Stimulated activated CD8-positive, alpha-beta memory T cell treated with anti-CD3 and anti-CD28 coated beads, Interleukin-12 subunit alpha, Interleukin-12 subunit beta, amount 100 ng/mL, for 1 hour (primary cell): ENCODE data around the gene KRTAP5-4.
"Not testable (repeated sequence)": the region's sequence is repeated elsewhere in the genome, so short reads cannot be mapped to it uniquely, and the experiment has no call there.

Experiments
- DNase-seq: peaks from one replicate; pipeline ENCODE4 v3.0.0-alpha.2; 2020; ENCODE audit warnings: low read depth

The KRTAP5-4 gene, protein sequence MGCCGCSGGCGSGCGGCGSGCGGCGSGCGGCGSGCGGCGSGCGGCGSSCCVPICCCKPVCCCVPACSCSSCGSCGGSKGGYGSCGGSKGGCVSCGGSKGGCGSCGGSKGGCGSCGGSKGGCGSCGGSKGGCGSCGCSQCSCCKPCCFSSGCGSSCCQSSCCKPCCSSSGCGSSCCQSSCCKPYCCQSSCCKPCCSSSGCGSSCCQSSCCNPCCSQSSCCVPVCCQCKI

GRCh38 chr11:1622086-1622485, at the start of gene KRTAP5-4:
TSS of gene KRTAP5-4 (minus strand) at chr11:1622138. CDS start at chr11:1622093, 45 bp downstream.
- no peak for DNase-seq

GRCh38 chr11:1671658-1672057, 49.7 kb upstream of the KRTAP5-4 start:
- DNase-seq = no peak

DNA sequence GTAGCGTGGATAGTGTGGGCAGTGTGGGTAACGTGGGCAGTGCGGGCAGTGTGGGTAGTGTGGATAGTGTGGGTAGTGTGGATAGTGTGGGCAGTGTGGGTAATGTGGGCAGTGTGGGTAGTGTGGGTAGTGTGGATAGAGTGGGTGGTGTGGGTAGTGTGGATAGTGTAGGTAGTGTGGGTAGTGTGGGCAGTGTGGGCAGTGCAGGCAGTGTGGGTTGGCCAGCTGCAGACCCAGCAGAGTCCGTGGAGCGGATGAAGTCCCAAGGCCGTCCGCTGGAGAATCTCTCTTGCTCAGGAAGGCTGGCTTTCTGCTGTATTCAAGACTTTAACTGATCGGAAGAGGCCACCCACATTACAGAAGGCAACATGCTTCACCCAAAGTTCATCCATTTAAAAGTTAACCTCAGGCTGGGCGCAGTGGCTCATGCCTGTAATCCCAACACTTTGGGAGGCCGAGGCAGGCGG, 49.0 kb upstream of the KRTAP5-4 start:
- DNase-seq = no peak

GRCh38 chr11:1670457-1670856, 48.5 kb upstream of the KRTAP5-4 start:
- not testable (repeated sequence) for DNase-seq

DNA sequence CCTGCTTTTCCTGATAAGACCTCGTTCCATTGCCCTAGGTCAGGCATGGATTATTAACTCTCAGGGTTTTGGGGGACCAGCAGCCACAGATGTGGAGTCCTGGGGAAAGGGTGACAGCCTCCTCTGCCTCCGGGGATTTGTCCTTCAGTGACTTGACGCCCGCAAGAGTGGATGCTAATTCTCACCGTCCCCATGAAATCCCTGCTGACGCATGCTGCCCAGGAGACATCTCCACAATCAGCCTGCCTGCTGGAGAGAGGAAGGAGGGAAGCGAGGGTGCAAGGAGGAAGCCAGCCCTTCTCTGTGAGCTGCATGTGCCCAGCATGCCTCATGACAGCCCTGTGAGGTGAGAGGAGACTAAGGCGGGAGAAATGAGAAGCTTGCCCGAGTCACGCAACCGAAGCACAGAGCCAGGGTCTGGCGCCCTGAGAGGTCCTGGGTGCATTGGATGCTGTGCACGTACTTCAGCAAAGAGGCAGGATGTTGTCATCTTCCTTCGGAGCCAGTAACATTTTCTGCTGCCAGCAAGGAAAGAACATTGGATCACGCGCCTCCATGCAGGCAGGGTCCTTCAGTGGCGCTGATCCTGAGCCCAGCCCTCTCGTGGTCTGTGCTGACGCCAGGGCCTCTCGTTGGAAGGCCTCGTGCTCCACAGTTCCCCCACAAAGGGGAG, 47.7 kb upstream of the KRTAP5-4 start:
- DNase-seq = no peak

- DNase-seq = no peak
These were observed 47.1 kb upstream of the KRTAP5-4 start for GRCh38 chr11:1668911-1669473.

DNA sequence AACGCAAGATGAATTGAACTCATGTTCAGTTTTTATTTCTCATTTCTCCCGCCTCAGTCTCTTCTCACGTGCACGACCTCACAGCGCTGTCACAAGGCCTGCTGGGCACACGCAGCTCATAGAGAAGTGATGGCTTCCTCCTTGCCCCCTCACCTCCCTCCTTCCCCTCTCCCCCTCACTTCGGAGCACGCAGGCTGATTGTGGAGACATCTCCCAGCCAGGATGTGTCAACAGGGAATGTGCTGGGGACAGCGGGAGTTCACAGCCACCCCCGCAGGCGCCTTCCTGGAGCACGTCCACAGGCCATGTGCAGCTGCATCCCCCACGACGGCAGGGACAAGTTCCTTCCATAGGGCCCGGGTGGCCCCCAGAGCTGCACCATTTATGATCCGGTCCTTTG, 46.0 kb upstream of the KRTAP5-4 start:
- DNase-seq = no peak

GRCh38 chr11:1667121-1667850, 45.3 kb upstream of the KRTAP5-4 start:
- DNase-seq = no peak

DNA sequence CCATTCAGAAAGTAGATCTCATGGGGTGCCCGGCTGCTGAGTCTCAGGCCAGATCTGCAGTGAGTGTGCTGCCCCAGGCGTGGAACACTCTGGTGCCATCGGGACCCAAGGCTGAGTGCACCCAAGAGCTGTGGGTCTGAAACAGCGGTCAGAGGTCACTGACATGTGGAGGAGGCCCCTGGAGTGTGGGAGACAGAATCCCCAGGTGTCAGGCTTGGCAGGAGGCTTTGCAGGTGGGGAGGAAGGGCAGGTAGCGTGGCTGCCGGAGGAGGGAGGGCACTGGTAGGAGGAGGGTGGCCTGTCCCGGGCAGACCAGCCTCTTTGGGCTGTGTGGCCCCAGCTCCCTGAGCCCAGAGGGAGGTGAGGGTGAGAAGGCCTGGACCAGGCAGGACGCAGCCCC, 43.4 kb upstream of the KRTAP5-4 start:
- DNase-seq = no peak

GRCh38 chr11:1662699-1663283, 40.9 kb upstream of the KRTAP5-4 start:
- DNase-seq = not testable (repeated sequence)

- DNase-seq = not testable (repeated sequence)
These were observed 39.7 kb upstream of the KRTAP5-4 start for GRCh38 chr11:1661454-1662269.

- DNase-seq = no peak
These were observed 38.4 kb upstream of the KRTAP5-4 start for GRCh38 chr11:1660111-1660867.

DNA sequence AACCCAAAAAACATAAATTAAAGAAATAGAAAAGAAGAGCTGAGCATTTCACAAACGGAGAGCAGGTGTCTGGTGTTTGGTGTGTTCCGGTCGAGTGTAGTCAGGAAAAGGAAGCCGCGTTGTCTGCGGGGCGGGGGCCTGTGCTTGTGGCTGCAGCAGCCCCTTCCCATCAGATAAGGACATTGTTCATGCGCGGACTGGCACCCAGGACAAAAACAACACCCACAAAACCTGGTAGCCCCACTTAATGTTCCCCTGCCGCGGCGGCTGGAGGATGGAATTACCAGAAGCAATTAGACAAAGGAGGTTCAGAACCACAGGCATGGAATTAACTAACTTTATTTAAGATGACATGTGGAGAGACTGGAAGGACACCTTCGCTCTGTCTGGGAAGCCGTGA, 37.6 kb upstream of the KRTAP5-4 start:
- no peak for DNase-seq

GRCh38 chr11:1656670-1657069, 34.7 kb upstream of the KRTAP5-4 start:
- no peak for DNase-seq

DNA sequence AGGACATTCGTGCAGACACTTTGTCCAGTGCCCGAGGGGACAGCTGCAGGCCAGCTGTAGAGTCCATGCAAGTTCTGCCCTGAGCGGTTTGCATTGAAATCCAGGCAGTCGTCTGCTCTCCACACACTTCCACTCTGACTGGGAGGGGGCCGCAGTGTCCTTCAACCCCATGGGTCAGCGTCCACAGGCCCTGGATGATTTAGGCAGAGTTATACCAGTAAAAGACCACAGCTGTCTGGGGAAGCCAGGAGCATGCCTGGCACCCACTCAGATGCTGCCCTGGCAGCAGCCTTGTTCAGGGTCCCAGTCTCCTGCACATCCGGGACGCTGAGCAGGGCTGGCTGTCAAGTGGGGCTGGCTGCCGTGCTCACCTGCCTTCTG, 34.1 kb upstream of the KRTAP5-4 start:
- DNase-seq = no peak

GRCh38 chr11:1655168-1656060, 33.5 kb upstream of the KRTAP5-4 start:
- no peak for DNase-seq

DNA sequence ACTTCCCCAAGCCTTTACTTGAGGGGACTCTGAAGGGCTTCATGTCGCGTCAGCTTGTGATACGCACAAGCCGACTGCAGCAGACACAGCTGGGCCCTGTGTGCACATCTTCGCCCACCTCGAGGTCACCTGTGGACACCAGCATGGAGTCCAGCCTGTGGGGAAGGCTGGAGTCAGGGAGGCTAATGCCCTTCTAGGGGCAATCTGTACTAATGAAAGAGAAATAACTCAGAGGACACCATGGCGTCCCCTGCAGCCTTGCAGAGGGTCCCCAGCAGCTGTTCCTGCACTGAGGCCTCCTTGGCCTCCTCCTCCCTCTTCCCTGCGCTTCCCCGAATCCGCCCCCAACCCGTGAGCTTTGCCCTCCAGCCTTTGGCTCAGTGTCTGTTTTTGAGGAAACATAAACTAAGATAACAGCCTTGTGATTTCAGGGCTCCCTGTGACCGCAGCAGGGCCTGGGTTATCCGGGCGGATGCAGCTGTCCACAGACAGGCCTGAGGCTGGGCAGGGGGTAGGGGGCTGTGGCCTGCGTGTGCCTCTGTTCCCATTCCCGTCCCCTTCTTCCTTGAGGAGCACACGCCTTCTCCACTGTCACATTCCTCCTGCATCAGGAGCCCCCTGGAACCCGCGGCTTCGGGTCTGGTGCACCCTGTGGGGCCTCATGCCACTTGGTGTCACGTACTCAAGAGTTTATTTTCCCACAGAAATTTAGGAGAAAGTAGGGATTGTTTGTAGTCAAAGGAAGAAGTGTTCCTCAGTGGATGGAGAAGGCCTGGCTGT, 32.6 kb upstream of the KRTAP5-4 start:
- no peak for DNase-seq

GRCh38 chr11:1653541-1654387, 31.8 kb upstream of the KRTAP5-4 start:
- no peak for DNase-seq
